HEK293 (cell line): ENCODE measurements around the gene MACROH2A1.

Source experiments
- CTCF ChIA-PET: fragments of 350-600 bp; formaldehyde crosslinking; extraction: SDS; loops from one replicate; lab custom pipeline; 2021; ENCODE audit warnings: antibody characterized with exemption; lab: Yijun Ruan, JAX
- POLR2A ChIA-PET: fragments of 300-600 bp; formaldehyde crosslinking; extraction: SDS; loops from one replicate; lab custom pipeline; 2020; ENCODE audit warnings: antibody characterized with exemption, inconsistent platforms; lab: Yijun Ruan, JAX
- H3K27ac ChIP-seq: fragments of 200-500 bp; sonication (Bioruptor generic); 2 replicates; pipeline ENCODE4 v1.5.1; 2014; ENCODE audit warnings: low read depth, low read length, control low read depth, inconsistent platforms; ENCODE audit errors: extremely low read depth
- H3K36me3 ChIP-seq, 2 experiments: fragments of 200-500 bp in 1 of 2; sonication (Bioruptor generic) in 1 of 2; 1 replicate in 1 of 2; 2 replicates in 1 of 2; pipeline ENCODE4 v1.5.1; 2014 to 2017; ENCODE audit warnings: inconsistent platforms in 2 of 2, low read length in 2 of 2; ENCODE audit not compliant: control insufficient read depth in 2 of 2, insufficient read depth in 1 of 2
- H3K4me1 ChIP-seq: fragments of 200-500 bp; sonication (Bioruptor generic); 2 replicates; pipeline ENCODE4 v1.5.1; 2014; ENCODE audit warnings: mild to moderate bottlenecking, low read length, inconsistent platforms; ENCODE audit not compliant: control insufficient read depth, insufficient read depth
- H3K4me3 ChIP-seq: 2 replicates; pipeline ENCODE4 v1.5.1; 2011; ENCODE audit warnings: low read depth, mild to moderate bottlenecking, control low read depth, low read length, moderate library complexity
- H3K9me3 ChIP-seq: fragments of 200-500 bp; sonication (Bioruptor generic); 2 replicates; pipeline ENCODE4 v1.5.1; 2014; ENCODE audit warnings: low read depth, low read length, inconsistent platforms; ENCODE audit not compliant: control insufficient read depth, insufficient read depth
- EGR2 ChIP-seq: fragments of 450-650 bp; formaldehyde crosslinking; IDR thresholded peaks from 2 replicates; pipeline ENCODE4 v1.5.1; 2016; ENCODE audit warnings: low read depth, missing biosample characterization, missing genetic modification characterization
- GLI2 ChIP-seq: fragments of 450-650 bp; formaldehyde crosslinking; IDR thresholded peaks from 2 replicates; pipeline ENCODE4; 2017; ENCODE audit warnings: missing biosample characterization, missing genetic modification characterization, low read depth, borderline replicate concordance
- ZFHX2 ChIP-seq: fragments of 450-650 bp; formaldehyde crosslinking; conservative IDR thresholded peaks from 2 replicates; pipeline ENCODE4 v1.5.1; 2016; ENCODE audit warnings: missing biosample characterization, missing genetic modification characterization
- ZFP41 ChIP-seq: fragments of 450-650 bp; formaldehyde crosslinking; IDR thresholded peaks from 2 replicates; pipeline ENCODE4 v1.5.1; 2016; ENCODE audit warnings: missing biosample characterization, missing genetic modification characterization, borderline replicate concordance
- ZNF169 ChIP-seq: fragments of 450-650 bp; formaldehyde crosslinking; IDR thresholded peaks from 2 replicates; pipeline ENCODE4 v1.5.1; 2016; ENCODE audit warnings: missing biosample characterization, missing genetic modification characterization
- ZNF184 ChIP-seq: fragments of 450-650 bp; IDR thresholded peaks from 2 replicates; pipeline ENCODE4 v1.5.1; 2018; ENCODE audit warnings: missing biosample characterization, mild to moderate bottlenecking, missing genetic modification characterization
- ZNF24 ChIP-seq: fragments of 450-650 bp; formaldehyde crosslinking; IDR thresholded peaks from 2 replicates; pipeline ENCODE4 v1.5.1; 2016; ENCODE audit warnings: missing biosample characterization, missing genetic modification characterization
- ZNF354C ChIP-seq: fragments of 450-650 bp; formaldehyde crosslinking; IDR thresholded peaks from 2 replicates; pipeline ENCODE4 v1.5.1; 2016; ENCODE audit warnings: missing biosample characterization, missing genetic modification characterization, low read depth, borderline replicate concordance
- ZNF37A ChIP-seq: fragments of 450-650 bp; IDR thresholded peaks from 2 replicates; pipeline ENCODE4 v1.5.1; 2018; ENCODE audit warnings: missing biosample characterization, missing genetic modification characterization
- ZNF561 ChIP-seq: fragments of 450-650 bp; IDR thresholded peaks from 2 replicates; pipeline ENCODE4 v1.5.1; 2018; ENCODE audit warnings: missing biosample characterization, missing genetic modification characterization, borderline replicate concordance
- ZNF768 ChIP-seq: fragments of 450-650 bp; formaldehyde crosslinking; IDR thresholded peaks from 2 replicates; pipeline ENCODE4 v1.5.1; 2018; ENCODE audit warnings: missing biosample characterization, mild to moderate bottlenecking, missing genetic modification characterization
- ZNF777 ChIP-seq: fragments of 450-650 bp; formaldehyde crosslinking; IDR thresholded peaks from 2 replicates; pipeline ENCODE4 v1.5.1; 2017; ENCODE audit warnings: missing biosample characterization, missing genetic modification characterization, borderline replicate concordance
- ZNF843 ChIP-seq: fragments of 450-650 bp; formaldehyde crosslinking; IDR thresholded peaks from 2 replicates; pipeline ENCODE4 v1.5.1; 2016; ENCODE audit warnings: missing biosample characterization, missing genetic modification characterization
- TF ChIP-seq, protein P1 (sequence below): fragments of 450-650 bp; formaldehyde crosslinking; IDR thresholded peaks from 2 replicates; pipeline ENCODE4 v1.5.1; 2016; ENCODE audit warnings: missing biosample characterization, missing genetic modification characterization
- TF ChIP-seq, protein P2 (sequence below): sonication (generic); formaldehyde crosslinking; IDR thresholded peaks from 2 replicates; pipeline ENCODE4 v1.8.1; 2022; ENCODE audit warnings: mild to moderate bottlenecking, moderate library complexity, missing genetic modification reagents
- TF ChIP-seq, protein P3 (sequence below): fragments of 450-650 bp; formaldehyde crosslinking; IDR thresholded peaks from 2 replicates; pipeline ENCODE4 v1.5.1; 2016; ENCODE audit warnings: missing biosample characterization, missing genetic modification characterization

MACROH2A1 gene

DNA sequence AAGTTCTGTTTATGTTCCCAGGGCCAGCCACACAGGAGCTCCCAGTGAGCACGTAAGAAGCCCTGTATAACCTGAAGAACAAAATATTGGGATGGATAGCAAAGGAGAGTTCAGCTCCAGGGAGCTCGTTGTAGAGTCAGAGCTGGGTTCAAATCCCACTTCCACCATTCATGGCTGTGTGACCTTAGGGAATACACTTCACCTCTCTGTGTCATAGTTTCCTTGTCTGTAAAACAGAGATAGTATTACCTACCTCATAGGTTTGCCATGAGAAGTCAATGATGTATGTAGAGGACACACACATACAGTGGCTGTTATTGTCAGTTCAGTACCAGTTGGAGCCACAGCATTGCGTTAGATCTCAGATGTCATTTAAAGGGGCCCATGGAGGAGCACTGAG lies 67.4 kb downstream of the MACROH2A1 start:
- Histone ChIP-seq H3K4me3 (no peak overlapping the region), H3K27ac (no peak overlapping the region), H3K4me1 (no peaks in the 10 kb centered on the region), H3K36me3 (peaks cover 0 to 51% of the 10 kb centered on the region in 2 experiments; a peak in 1 of 3 replicates), H3K9me3 (no peaks in the 10 kb centered on the region)
- no peak for TF ChIP-seq GLI2 (tag by site-specific recombination)
- peak; percentile 57; the same call in 1 of the 2 replicates for TF ChIP-seq ZNF768
- POLR2A ChIA-PET = no interaction called here
- CTCF ChIA-PET = interaction anchor here (0.6 to 1.6 kb wide), 3 partner anchors 78 to 117 kb away, joined by 3 to 4 read pairs (median 4); no protein-coding TSS in a partner anchor

DNA sequence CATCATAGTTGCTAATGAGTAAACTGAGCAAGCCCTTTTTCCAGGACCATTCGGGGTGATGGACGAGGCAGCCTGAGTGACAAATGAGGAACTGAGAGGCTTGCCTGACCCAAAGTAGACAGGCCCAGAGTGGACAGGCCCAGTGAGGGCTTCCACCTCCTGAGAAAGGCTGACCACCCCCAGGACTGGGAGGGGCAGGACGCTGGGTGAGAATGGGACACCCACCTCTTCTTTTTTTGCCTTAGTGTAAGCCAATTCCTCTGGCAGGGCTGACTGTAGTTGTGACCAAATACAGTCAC lies 68.3 kb downstream of the MACROH2A1 start:
- H3K4me1 ChIP-seq = no peaks in the 10 kb centered on the region
- H3K27ac ChIP-seq = no peak overlapping the region
- H3K9me3 ChIP-seq = no peaks in the 10 kb centered on the region
- H3K36me3 ChIP-seq = peaks cover 0 to 43% of the 10 kb centered on the region in 2 experiments; a peak in 1 of 3 replicates
- H3K4me3 ChIP-seq = no peak overlapping the region
- POLR2A ChIA-PET = no interaction called here
- CTCF ChIA-PET = no interaction called here
- TF ChIP-seq ZNF169 (tag by site-specific recombination) = no peak
- no peak for TF ChIP-seq ZNF354C (tag by site-specific recombination)

DNA sequence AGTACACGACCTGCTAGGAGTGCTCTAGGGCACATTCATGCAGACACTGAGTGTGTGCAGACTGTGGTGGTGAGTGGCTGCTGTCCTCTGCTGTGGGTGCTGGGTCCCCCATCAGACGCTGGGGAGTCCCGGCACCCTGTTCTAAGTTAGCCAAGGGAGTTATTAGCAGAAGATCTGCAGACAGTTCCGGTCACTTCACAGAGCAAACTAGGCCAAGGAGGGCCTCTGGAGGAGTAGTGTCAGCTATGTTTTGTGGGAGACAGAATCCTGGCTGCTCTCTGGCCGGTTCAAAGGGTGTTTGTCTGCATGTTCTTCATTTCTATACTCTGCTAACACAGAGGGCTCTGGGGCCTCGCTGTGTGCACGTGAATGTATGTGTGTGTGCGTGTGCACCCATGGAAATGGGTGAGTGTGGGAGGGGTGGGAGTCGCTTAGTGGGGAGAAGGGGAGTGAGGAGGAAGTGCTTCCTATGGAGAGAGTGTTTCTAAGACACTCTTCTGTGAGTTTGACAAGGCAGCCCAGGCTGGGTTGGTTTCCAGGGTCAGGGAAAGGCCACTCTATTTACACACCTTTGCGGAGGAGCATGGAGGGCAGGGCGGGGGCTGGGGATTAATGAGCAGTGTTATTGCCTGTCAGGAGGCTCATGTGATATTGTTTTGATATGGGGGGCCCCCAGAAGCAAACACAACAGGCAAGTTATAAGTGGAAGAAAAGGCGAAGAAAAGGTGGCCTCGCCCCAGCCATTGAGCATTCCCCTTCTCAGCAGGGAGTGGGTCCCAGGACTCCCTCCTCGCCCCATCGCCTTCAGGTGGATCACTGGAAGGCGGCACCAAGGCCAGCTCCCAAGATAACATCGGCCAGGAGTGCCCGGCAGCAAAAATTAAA lies 68.9 kb downstream of the MACROH2A1 start:
- Histone ChIP-seq H3K9me3 (no peaks in the 10 kb centered on the region), H3K36me3 (peaks cover 0 to 37% of the 10 kb centered on the region in 2 experiments; a peak in 1 of 3 replicates), H3K4me1 (no peaks in the 10 kb centered on the region), H3K4me3 (no peak overlapping the region), H3K27ac (no peak overlapping the region)
- POLR2A ChIA-PET = no interaction called here
- CTCF ChIA-PET = interaction anchor here (0.6 kb wide), 1 partner anchor 137 kb away, joined by 5 read pairs; no protein-coding TSS in a partner anchor
- TF ChIP-seq ZFHX2 (peak; percentile 35; the same call in 1 of the 2 replicates), ZFP41 (no peak), EGR2 (tag by site-specific recombination) (0 out of 2 replicates have a peak, but pooled peaks have one; percentile 11), ZNF184 (no peak), ZNF777 (tag by site-specific recombination) (no peak)
- TF ChIP-seq, protein P1, sequence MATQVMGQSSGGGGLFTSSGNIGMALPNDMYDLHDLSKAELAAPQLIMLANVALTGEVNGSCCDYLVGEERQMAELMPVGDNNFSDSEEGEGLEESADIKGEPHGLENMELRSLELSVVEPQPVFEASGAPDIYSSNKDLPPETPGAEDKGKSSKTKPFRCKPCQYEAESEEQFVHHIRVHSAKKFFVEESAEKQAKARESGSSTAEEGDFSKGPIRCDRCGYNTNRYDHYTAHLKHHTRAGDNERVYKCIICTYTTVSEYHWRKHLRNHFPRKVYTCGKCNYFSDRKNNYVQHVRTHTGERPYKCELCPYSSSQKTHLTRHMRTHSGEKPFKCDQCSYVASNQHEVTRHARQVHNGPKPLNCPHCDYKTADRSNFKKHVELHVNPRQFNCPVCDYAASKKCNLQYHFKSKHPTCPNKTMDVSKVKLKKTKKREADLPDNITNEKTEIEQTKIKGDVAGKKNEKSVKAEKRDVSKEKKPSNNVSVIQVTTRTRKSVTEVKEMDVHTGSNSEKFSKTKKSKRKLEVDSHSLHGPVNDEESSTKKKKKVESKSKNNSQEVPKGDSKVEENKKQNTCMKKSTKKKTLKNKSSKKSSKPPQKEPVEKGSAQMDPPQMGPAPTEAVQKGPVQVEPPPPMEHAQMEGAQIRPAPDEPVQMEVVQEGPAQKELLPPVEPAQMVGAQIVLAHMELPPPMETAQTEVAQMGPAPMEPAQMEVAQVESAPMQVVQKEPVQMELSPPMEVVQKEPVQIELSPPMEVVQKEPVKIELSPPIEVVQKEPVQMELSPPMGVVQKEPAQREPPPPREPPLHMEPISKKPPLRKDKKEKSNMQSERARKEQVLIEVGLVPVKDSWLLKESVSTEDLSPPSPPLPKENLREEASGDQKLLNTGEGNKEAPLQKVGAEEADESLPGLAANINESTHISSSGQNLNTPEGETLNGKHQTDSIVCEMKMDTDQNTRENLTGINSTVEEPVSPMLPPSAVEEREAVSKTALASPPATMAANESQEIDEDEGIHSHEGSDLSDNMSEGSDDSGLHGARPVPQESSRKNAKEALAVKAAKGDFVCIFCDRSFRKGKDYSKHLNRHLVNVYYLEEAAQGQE (tag by site-specific recombination) = peak; percentile 66; the same call in 1 of the 2 replicates

DNA sequence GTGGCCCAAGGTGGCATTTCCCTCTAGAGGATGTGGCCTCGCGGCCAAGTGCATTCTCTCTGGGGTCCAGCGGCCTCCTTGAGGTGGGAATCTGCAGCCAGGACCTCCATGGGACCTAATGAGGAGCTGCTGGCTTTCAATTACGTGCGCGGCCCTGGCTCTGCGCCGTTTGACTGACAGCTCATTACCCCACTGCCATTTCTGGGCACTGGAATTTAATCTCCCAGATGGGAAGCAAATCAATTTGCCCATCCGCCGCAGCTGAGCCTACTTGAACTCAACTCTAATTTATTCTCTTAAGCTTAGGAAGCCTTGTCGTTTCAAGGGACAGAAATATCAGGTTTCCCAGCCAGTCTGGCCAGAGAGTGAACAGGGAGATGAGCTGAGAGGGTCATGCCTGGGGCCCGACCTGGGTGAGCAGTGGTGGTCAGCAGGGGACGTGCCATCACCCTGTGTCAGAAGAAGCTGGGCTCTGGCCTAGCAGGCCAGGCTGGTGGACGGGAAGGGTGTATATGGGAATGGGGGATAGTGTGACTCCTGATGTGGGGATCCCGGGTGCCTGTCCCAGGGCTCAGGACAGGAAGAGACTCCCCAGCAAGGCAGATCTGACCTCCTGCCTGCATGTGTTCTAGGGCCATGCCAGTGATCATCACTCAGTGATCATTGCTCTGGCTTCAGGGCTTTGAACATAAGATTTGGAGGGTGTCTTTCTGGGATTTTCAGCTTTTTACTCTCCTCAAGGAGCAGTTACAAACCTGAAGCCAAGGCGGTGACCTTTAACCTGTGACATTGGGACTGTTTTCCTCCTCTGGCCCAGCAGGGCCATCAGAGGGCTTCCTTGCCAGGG lies 69.7 kb downstream of the MACROH2A1 start:
- CTCF ChIA-PET = interaction anchor here (0.6 kb wide), 2 partner anchors 136 to 310 kb away, joined by 3 to 5 read pairs; no protein-coding TSS in a partner anchor
- H3K36me3 ChIP-seq = peaks cover 0 to 28% of the 10 kb centered on the region in 2 experiments; a peak in 1 of 3 replicates
- no peaks in the 10 kb centered on the region for H3K9me3 ChIP-seq
- H3K4me3 ChIP-seq = no peak overlapping the region
- H3K27ac ChIP-seq = no peak overlapping the region
- H3K4me1 ChIP-seq = no peaks in the 10 kb centered on the region
- POLR2A ChIA-PET = no interaction called here
- TF ChIP-seq ZNF843 = no peak
- no peak for TF ChIP-seq ZNF37A (tag by site-specific recombination)
- TF ChIP-seq, protein P2, sequence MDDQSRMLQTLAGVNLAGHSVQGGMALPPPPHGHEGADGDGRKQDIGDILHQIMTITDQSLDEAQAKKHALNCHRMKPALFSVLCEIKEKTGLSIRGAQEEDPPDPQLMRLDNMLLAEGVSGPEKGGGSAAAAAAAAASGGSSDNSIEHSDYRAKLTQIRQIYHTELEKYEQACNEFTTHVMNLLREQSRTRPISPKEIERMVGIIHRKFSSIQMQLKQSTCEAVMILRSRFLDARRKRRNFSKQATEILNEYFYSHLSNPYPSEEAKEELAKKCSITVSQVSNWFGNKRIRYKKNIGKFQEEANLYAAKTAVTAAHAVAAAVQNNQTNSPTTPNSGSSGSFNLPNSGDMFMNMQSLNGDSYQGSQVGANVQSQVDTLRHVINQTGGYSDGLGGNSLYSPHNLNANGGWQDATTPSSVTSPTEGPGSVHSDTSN (CRISPR knock-in tag) = no peak
- no peak for TF ChIP-seq ZNF561 (tag by site-specific recombination)
- no peak for TF ChIP-seq ZNF24 (tag by site-specific recombination)
- TF ChIP-seq, protein P3, sequence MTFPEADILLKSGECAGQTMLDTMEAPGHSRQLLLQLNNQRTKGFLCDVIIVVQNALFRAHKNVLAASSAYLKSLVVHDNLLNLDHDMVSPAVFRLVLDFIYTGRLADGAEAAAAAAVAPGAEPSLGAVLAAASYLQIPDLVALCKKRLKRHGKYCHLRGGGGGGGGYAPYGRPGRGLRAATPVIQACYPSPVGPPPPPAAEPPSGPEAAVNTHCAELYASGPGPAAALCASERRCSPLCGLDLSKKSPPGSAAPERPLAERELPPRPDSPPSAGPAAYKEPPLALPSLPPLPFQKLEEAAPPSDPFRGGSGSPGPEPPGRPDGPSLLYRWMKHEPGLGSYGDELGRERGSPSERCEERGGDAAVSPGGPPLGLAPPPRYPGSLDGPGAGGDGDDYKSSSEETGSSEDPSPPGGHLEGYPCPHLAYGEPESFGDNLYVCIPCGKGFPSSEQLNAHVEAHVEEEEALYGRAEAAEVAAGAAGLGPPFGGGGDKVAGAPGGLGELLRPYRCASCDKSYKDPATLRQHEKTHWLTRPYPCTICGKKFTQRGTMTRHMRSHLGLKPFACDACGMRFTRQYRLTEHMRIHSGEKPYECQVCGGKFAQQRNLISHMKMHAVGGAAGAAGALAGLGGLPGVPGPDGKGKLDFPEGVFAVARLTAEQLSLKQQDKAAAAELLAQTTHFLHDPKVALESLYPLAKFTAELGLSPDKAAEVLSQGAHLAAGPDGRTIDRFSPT (tag by site-specific recombination) = no peak
